Neuronal stem cell (in vitro differentiated cells): ENCODE results near the gene YAF2.

ENCODE experiments used
- DNase-seq: peaks from one replicate; pipeline ENCODE4 v3.0.0-alpha.2; 2013; ENCODE audit warnings: low spot score
- H2AFZ ChIP-seq: one replicate; pipeline ENCODE4 v1.6.1; 2013; ENCODE audit warnings: mild to moderate bottlenecking, low read length, inconsistent platforms
- H2AK5ac ChIP-seq: 2 replicates; pipeline ENCODE4 v1.6.1; 2013; ENCODE audit warnings: low read depth, mild to moderate bottlenecking, inconsistent platforms, low read length, moderate library complexity, mixed read lengths
- H2BK120ac ChIP-seq: 2 replicates; pipeline ENCODE4 v1.6.1; 2013; ENCODE audit warnings: low read depth, mild to moderate bottlenecking, inconsistent platforms, low read length, moderate library complexity, mixed read lengths
- H2BK12ac ChIP-seq: one replicate; pipeline ENCODE4 v1.6.1; 2013; ENCODE audit warnings: low read length, inconsistent platforms
- H2BK15ac ChIP-seq: 2 replicates; pipeline ENCODE4 v1.6.1; 2013; ENCODE audit warnings: mild to moderate bottlenecking, low read length, inconsistent platforms, mixed read lengths
- H2BK5ac ChIP-seq: one replicate; pipeline ENCODE4 v1.6.1; 2013; ENCODE audit warnings: inconsistent platforms, mild to moderate bottlenecking, low read length, moderate library complexity
- H3K14ac ChIP-seq: one replicate; pipeline ENCODE4 v1.6.1; 2013; ENCODE audit warnings: low read length, inconsistent platforms
- H3K18ac ChIP-seq: 2 replicates; pipeline ENCODE4 v1.6.1; 2013; ENCODE audit warnings: low read length, inconsistent platforms
- H3K23ac ChIP-seq: 2 replicates; pipeline ENCODE4 v1.6.1; 2013; ENCODE audit warnings: low read depth, mild to moderate bottlenecking, mixed read lengths, low read length, inconsistent platforms; ENCODE audit not compliant: poor library complexity
- H3K27ac ChIP-seq: replicated peaks from 3 replicates; pipeline ENCODE4 v1.5.1; 2013; ENCODE audit warnings: low read length, inconsistent platforms
- H3K27me3 ChIP-seq, 3 experiments: 2 replicates each; pipeline ENCODE4 v1.6.1; 2013; ENCODE audit warnings: low read length in 3 of 3, mild to moderate bottlenecking in 2 of 3, inconsistent platforms in 1 of 3, low read depth in 1 of 3, mixed read lengths in 1 of 3, moderate library complexity in 1 of 3; ENCODE audit not compliant: control insufficient read depth in 3 of 3, insufficient read depth in 3 of 3
- H3K36me3 ChIP-seq, 2 donors: replicated peaks in 1 of 2; 2 replicates each; pipeline ENCODE4 v1.6.1; 2013; ENCODE audit warnings: low read length in 2 of 2; ENCODE audit not compliant: control insufficient read depth in 2 of 2, insufficient read depth in 2 of 2
- H3K4ac ChIP-seq: 2 replicates; pipeline ENCODE4 v1.6.1; 2013; ENCODE audit warnings: inconsistent platforms, mild to moderate bottlenecking, low read length, moderate library complexity
- H3K4me1 ChIP-seq, 2 donors: 1 replicate in 1 of 2; 2 replicates in 1 of 2; pipeline ENCODE4 v1.6.1; 2013; ENCODE audit warnings: low read length in 2 of 2, low read depth in 1 of 2; ENCODE audit not compliant: control insufficient read depth in 2 of 2, insufficient read depth in 1 of 2
- H3K4me2 ChIP-seq: one replicate; pipeline ENCODE4 v1.6.1; 2013; ENCODE audit warnings: mild to moderate bottlenecking, low read length, inconsistent platforms; ENCODE audit not compliant: insufficient read depth, poor library complexity, severe bottlenecking
- H3K4me3 ChIP-seq, 2 donors: 2 replicates each; pipeline ENCODE4 v1.5.1; 2013; ENCODE audit warnings: low read length in 2 of 2, mild to moderate bottlenecking in 2 of 2, inconsistent platforms in 1 of 2, moderate library complexity in 1 of 2
- H3K79me1 ChIP-seq: one replicate; pipeline ENCODE4 v1.6.1; 2013; ENCODE audit warnings: low read depth, mild to moderate bottlenecking, inconsistent platforms, low read length, moderate library complexity
- H3K9ac ChIP-seq: one replicate; pipeline ENCODE4 v1.6.1; 2013; ENCODE audit warnings: mild to moderate bottlenecking, low read depth, low read length, inconsistent platforms; ENCODE audit not compliant: poor library complexity
- H3K9me3 ChIP-seq, 2 donors: replicated peaks in 1 of 2; 2 replicates each; pipeline versions ENCODE3 to v1.6.1; 2013; ENCODE audit warnings: low read length in 2 of 2, mild to moderate bottlenecking in 2 of 2, inconsistent platforms in 1 of 2, low read depth in 1 of 2, mixed read lengths in 1 of 2, moderate library complexity in 1 of 2; ENCODE audit not compliant: control insufficient read depth in 2 of 2, insufficient read depth in 1 of 2
- H4K8ac ChIP-seq: one replicate; pipeline ENCODE4 v1.6.1; 2013; ENCODE audit warnings: low read depth, mild to moderate bottlenecking, inconsistent platforms, low read length, moderate library complexity
- H4K91ac ChIP-seq: one replicate; pipeline ENCODE4 v1.6.1; 2013; ENCODE audit warnings: low read length, low read depth, mild to moderate bottlenecking, inconsistent platforms; ENCODE audit not compliant: poor library complexity
- WGBS, 2 donors: extraction: QIAGEN DNeasy Blood & Tissue Kit; methylation state at CpG; one replicate each; pipeline ENCODE4 v1.1.7; 2013; ENCODE audit warnings: missing lambda C conversion rate in 2 of 2, mixed read lengths in 1 of 2; ENCODE audit not compliant: insufficient read length in 2 of 2, insufficient replicate concordance in 1 of 2; ENCODE audit errors: extremely low coverage in 2 of 2; 5-methylcytosine and 5-hydroxymethylcytosine counted together

YAF2 gene

DNA sequence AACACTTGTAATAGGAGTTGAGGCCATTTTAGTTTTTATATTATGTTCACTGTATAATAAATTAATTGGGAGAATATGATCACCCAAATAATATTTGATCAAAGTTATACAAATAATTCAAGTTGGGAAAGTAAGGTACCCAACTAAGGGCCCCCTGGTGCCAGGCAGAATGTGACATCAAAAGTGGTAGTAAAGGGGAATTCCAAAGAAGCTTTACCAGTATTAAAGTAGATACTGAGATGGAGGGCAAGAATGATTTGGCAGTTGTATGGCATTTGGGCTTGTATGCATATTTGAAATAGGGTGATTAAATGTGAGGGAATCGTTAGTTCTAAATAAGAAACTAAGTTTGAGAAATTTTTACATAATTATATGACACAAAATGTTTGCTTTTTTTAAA, 111.1 kb downstream of the YAF2 start:
- no peak overlapping the region for H3K27ac ChIP-seq
- no peak overlapping the region for H4K91ac ChIP-seq
- H2BK15ac ChIP-seq, result no peak overlapping the region
- no peak overlapping the region for H2BK5ac ChIP-seq
- H2AK5ac ChIP-seq, result no peak overlapping the region
- no peak overlapping the region for H3K4ac ChIP-seq
- H2BK12ac ChIP-seq, result no peak overlapping the region
- no peak overlapping the region for H2AFZ ChIP-seq
- 100% methylated on average over 1 of the region's 1 CpG; no CpG with 5 or more reads in 1 of the 2 donors for WGBS, 2 donors
- H4K8ac ChIP-seq, result no peak overlapping the region
- no peak overlapping the region for H3K23ac ChIP-seq
- no peak overlapping the region for H3K4me2 ChIP-seq
- no peaks in the 10 kb centered on the region for H3K9me3 ChIP-seq
- H3K18ac ChIP-seq, result no peak overlapping the region
- H3K9ac ChIP-seq, result no peak overlapping the region
- H3K4me3 ChIP-seq, result no peak overlapping the region
- H3K4me1 ChIP-seq, result peaks cover 0 to 4% of the 10 kb centered on the region in 2 donors
- no peak overlapping the region for H2BK120ac ChIP-seq
- H3K14ac ChIP-seq, result no peak overlapping the region
- no peak for DNase-seq
- no peaks in the 10 kb centered on the region for H3K79me1 ChIP-seq
- H3K27me3 ChIP-seq, result no peaks in the 10 kb centered on the region
- H3K36me3 ChIP-seq, result peaks cover 0 to 8% of the 10 kb centered on the region in 2 donors

- Histone ChIP-seq H3K4me1 (peaks cover 0 to 4% of the 10 kb centered on the region in 2 donors), H2BK15ac (no peak overlapping the region), H2AFZ (no peak overlapping the region), H2BK120ac (no peak overlapping the region), H3K27ac (no peak overlapping the region), H3K27me3 (no peaks in the 10 kb centered on the region), H4K91ac (no peak overlapping the region), H3K4me2 (no peak overlapping the region), H2AK5ac (no peak overlapping the region), H4K8ac (no peak overlapping the region), H2BK5ac (no peak overlapping the region), H3K14ac (no peak overlapping the region), H3K9ac (no peak overlapping the region), H3K18ac (no peak overlapping the region), H3K23ac (no peak overlapping the region), H3K36me3 (peaks cover 0 to 11% of the 10 kb centered on the region in 2 donors), H3K9me3 (no peaks in the 10 kb centered on the region), H3K4ac (no peak overlapping the region), H3K79me1 (no peaks in the 10 kb centered on the region), H2BK12ac (no peak overlapping the region), H3K4me3 (no peak overlapping the region)
- DNase-seq, result no peak
- WGBS, 2 donors, result no CpG with 5 or more reads among the region's 1 CpG
Measured at GRCh38 chr12:42125388-42125767, 112.7 kb downstream of the YAF2 start.

- WGBS, 2 donors, result no CpG with 5 or more reads among the region's 5 CpGs
- Histone ChIP-seq H3K9ac (no peak overlapping the region), H2BK120ac (no peak overlapping the region), H3K4me2 (no peak overlapping the region), H3K4me3 (no peak overlapping the region), H3K9me3 (no peaks in the 10 kb centered on the region), H3K36me3 (peaks cover 0 to 11% of the 10 kb centered on the region in 2 donors), H3K4me1 (peaks cover 0 to 4% of the 10 kb centered on the region in 2 donors), H3K18ac (no peak overlapping the region), H2BK5ac (no peak overlapping the region), H2AFZ (no peak overlapping the region), H4K91ac (no peak overlapping the region), H3K23ac (no peak overlapping the region), H2BK15ac (no peak overlapping the region), H4K8ac (no peak overlapping the region), H3K27me3 (no peaks in the 10 kb centered on the region), H3K4ac (no peak overlapping the region), H3K14ac (no peak overlapping the region), H3K27ac (no peak overlapping the region), H2AK5ac (no peak overlapping the region), H2BK12ac (no peak overlapping the region), H3K79me1 (no peaks in the 10 kb centered on the region)
- DNase-seq, result no peak
Measured at GRCh38 chr12:42124764-42125387, 113.2 kb downstream of the YAF2 start.

DNA sequence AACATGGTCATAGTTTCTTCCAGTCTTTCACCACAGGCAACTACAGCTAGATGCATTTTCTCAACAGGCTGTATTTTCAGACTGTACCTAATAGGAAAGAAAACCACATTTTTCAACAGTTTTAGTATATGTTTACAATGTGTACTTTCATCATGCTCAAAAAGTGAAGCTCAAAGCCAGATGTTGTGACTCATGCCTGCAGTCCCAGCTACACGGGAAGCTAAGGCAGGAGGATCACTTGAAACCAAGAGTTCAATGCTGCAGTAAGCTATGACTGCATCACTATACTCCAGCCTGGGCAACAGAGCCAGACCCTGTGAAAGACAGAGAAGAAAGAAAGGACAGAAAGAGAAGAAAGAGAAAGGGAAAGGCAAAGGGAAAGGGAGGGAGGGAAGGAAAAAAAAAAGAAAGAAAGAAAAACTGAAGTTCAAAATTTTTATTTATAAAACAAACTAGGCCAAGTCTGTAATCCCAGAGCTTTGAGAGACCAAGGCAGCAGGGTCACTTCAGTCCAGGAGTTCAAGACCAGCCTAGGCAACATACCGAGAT, 118.9 kb downstream of the YAF2 start:
- H3K27ac ChIP-seq, result no peak overlapping the region
- peaks cover 3 to 27% of the 10 kb centered on the region in 2 donors for H3K36me3 ChIP-seq
- H4K8ac ChIP-seq, result no peak overlapping the region
- no CpG with 5 or more reads among the region's 2 CpGs for WGBS, 2 donors
- H3K4me2 ChIP-seq, result no peak overlapping the region
- H3K9ac ChIP-seq, result no peak overlapping the region
- no peaks in the 10 kb centered on the region for H3K79me1 ChIP-seq
- H3K27me3 ChIP-seq, result no peaks in the 10 kb centered on the region
- no peak overlapping the region for H2AFZ ChIP-seq
- no peak overlapping the region for H3K4ac ChIP-seq
- no peaks in the 10 kb centered on the region for H3K4me1 ChIP-seq
- H3K4me3 ChIP-seq, result no peak overlapping the region
- DNase-seq, result no peak
- H2AK5ac ChIP-seq, result no peak overlapping the region
- H3K14ac ChIP-seq, result no peak overlapping the region
- H2BK120ac ChIP-seq, result no peak overlapping the region
- H4K91ac ChIP-seq, result no peak overlapping the region
- H3K23ac ChIP-seq, result no peak overlapping the region
- no peak overlapping the region for H2BK5ac ChIP-seq
- peaks cover 0 to 7% of the 10 kb centered on the region in 2 donors for H3K9me3 ChIP-seq
- H2BK12ac ChIP-seq, result no peak overlapping the region
- no peak overlapping the region for H3K18ac ChIP-seq
- H2BK15ac ChIP-seq, result no peak overlapping the region
